HS-5 (cell line): ENCODE measurements around the gene CYP46A1.
"Not testable (repeated sequence)": the region's sequence is repeated elsewhere in the genome, so short reads cannot be mapped to it uniquely, and the experiment has no call there.

Experiments used
- DNase-seq: peaks from one replicate; pipeline ENCODE4 v3.0.0-alpha.2; 2012; ENCODE audit warnings: low read depth

CYP46A1 gene

GRCh38 chr14:99683619-99684409 is at the start of gene CYP46A1:
CYP46A1 (plus strand) TSS chr14:99684298; CDS start chr14:99684418, 120 bp downstream.
- peak; percentile 92 for DNase-seq

GRCh38 chr14:99634443-99634842 is 49.7 kb upstream of the CYP46A1 start:
- no peak for DNase-seq

- no peak for DNase-seq
Measured at GRCh38 chr14:99635116-99635515, 49.0 kb upstream of the CYP46A1 start.

- DNase-seq, result no peak
Measured at GRCh38 chr14:99636487-99636886, 47.6 kb upstream of the CYP46A1 start.

GRCh38 chr14:99637624-99638023 is 46.5 kb upstream of the CYP46A1 start:
- no peak for DNase-seq

GRCh38 chr14:99642771-99643170 is 41.3 kb upstream of the CYP46A1 start:
- not testable (repeated sequence) for DNase-seq

GRCh38 chr14:99643343-99643742 is 40.8 kb upstream of the CYP46A1 start:
- DNase-seq, result no peak

- no peak for DNase-seq
Measured at GRCh38 chr14:99644035-99644587, 40.0 kb upstream of the CYP46A1 start.

- DNase-seq, result no peak
Measured at GRCh38 chr14:99644723-99645544, 39.2 kb upstream of the CYP46A1 start, which contains the start of gene HHIPL1. HHIPL1 (plus strand) TSS chr14:99645129; CDS start chr14:99645208, 79 bp downstream.

GRCh38 chr14:99645545-99646505 is 38.3 kb upstream of the CYP46A1 start:
- no peak for DNase-seq

- no peak for DNase-seq
Measured at GRCh38 chr14:99647411-99647810, 36.7 kb upstream of the CYP46A1 start.

GRCh38 chr14:99648027-99648784 is 35.9 kb upstream of the CYP46A1 start:
- DNase-seq, result no peak

GRCh38 chr14:99649219-99649618 is 34.9 kb upstream of the CYP46A1 start:
- DNase-seq, result peak; percentile 28

- no peak for DNase-seq
Measured at GRCh38 chr14:99649643-99650042, 34.5 kb upstream of the CYP46A1 start.

GRCh38 chr14:99650189-99650588 is 33.9 kb upstream of the CYP46A1 start:
- DNase-seq, result no peak

GRCh38 chr14:99651953-99652746 is 31.9 kb upstream of the CYP46A1 start:
- no peak for DNase-seq

GRCh38 chr14:99654235-99654985 is 29.7 kb upstream of the CYP46A1 start:
- DNase-seq, result no peak

- no peak for DNase-seq
Measured at GRCh38 chr14:99655521-99655920, 28.6 kb upstream of the CYP46A1 start.

- no peak for DNase-seq
Measured at GRCh38 chr14:99656171-99656570, 27.9 kb upstream of the CYP46A1 start.
